ENCODE data around the gene DHH. TPM values are rescaled to one million over a fixed set of nuclear protein-coding genes. Genes with fewer than 3 reads are reported as not detected.
"Not testable (repeated sequence)": the region's sequence is repeated elsewhere in the genome, so short reads cannot be mapped to it uniquely, and the experiment has no call there.

DHH gene
- under 1 TPM in 1 of 2 experiments, not detected in 1; 0.14 TPM for total RNA-seq

DNA sequence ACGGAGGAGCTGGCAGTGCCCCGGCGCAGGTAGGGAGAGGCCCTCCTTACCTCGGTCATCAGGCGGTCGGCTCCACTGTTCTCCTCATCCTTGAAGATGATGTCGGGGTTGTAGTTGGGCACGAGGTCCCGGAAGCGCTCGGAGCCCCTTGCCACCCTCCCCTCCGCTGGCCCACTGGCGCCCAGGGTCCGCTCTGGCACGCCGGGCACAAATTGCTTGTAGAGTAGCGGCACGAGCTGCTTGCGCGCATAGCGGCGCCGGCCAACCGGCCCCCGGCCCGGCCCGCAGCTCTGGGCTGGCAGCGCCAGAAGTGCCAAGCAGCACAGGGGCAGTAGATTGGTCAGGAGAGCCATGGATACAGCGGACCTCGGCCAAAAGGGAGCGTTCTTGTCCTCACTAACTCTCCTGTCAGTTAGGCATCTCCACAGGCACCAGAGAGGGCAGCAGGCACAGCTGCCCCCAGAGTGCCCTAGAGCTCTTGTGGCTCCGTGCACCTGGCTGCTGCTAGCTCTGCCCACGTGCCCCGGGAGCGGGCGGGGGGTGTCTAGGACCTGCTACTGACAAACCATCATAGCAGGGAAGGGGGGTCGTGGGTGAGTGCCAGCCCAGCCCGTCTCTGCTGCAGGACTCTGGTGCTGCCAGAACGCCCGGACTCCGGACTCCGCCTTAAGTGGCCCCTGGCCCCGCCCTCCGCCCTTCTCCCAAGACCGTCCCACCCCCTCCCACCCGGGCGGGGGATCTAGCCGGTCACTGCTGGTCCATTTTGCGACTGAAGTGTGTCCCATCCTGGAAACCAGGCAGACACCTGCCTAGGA, at the start of gene DHH:
TSS of gene DHH (minus strand) at position 642 of the 815 bp plus-strand sequence. CDS start at position 353, 289 bp downstream.
- ChIA-PET POLR2A (interaction anchor here (0.6 to 4.6 kb wide), 9 partner anchors 11 to 129 kb away, joined by 3 to 34 read pairs (median 3); partner anchors contain the start of genes KMT2D, RHEBL1 and TUBA1B), CTCF (interaction anchor here (0.9 to 10.5 kb wide), 14 partner anchors 8 to 115 kb away, joined by 3 to 220 read pairs (median 7); partner anchors contain the start of gene RHEBL1)
- TF ChIP-seq, protein P1, sequence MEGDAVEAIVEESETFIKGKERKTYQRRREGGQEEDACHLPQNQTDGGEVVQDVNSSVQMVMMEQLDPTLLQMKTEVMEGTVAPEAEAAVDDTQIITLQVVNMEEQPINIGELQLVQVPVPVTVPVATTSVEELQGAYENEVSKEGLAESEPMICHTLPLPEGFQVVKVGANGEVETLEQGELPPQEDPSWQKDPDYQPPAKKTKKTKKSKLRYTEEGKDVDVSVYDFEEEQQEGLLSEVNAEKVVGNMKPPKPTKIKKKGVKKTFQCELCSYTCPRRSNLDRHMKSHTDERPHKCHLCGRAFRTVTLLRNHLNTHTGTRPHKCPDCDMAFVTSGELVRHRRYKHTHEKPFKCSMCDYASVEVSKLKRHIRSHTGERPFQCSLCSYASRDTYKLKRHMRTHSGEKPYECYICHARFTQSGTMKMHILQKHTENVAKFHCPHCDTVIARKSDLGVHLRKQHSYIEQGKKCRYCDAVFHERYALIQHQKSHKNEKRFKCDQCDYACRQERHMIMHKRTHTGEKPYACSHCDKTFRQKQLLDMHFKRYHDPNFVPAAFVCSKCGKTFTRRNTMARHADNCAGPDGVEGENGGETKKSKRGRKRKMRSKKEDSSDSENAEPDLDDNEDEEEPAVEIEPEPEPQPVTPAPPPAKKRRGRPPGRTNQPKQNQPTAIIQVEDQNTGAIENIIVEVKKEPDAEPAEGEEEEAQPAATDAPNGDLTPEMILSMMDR (IDR thresholded peaks at IDR 0.05): no peak
- DNase-seq (no peak), ATAC-seq (no peak)
- peaks cover 51% of the 10 kb centered on the region for H3K27me3 Mint-ChIP-seq
- no peaks in the 10 kb centered on the region for H3K9me3 Mint-ChIP-seq
- intact Hi-C loops (cut with micrococcal nuclease): loop anchor here (5.0 to 10.0 kb wide), 2 partner anchors 97 to 140 kb away; partner anchors contain the start of gene DDN
- peaks cover 35% of the 10 kb centered on the region for H3K4me1 Mint-ChIP-seq (ENCODE audit: low read depth)
- H3K36me3 Mint-ChIP-seq (ENCODE audit: low read depth): peaks cover 5% of the 10 kb centered on the region
- no peak within 1 kb of the TSS for H3K27ac Mint-ChIP-seq
- H3K4me3 Mint-ChIP-seq: no peak within 1 kb of the TSS

DNA sequence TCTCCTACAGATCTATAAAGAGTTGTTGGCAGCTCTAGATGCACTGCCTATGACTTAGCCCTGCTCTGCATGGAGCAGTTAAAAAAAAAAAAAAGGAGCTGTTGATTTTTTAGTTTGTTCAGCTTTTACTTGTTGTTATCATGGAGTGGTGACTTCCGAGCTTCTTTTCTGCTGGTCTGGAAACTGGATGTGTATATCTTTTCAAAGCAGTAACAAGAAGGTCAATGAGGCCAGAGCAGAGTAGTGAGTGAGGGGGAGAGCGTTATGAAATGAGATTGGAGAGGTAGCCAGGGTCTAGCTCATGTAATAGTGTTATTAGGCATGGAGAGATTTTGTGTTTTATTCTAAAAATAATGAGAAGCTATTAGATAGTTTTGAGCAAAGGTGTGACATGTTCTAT, 49.8 kb upstream of the DHH start:
- H3K27ac Mint-ChIP-seq: no peak overlapping the region
- H3K36me3 Mint-ChIP-seq (ENCODE audit: low read depth): peaks cover 5% of the 10 kb centered on the region
- H3K27me3 Mint-ChIP-seq: no peaks in the 10 kb centered on the region
- no peak overlapping the region for H3K4me3 Mint-ChIP-seq
- H3K4me1 Mint-ChIP-seq (ENCODE audit: low read depth): peaks cover 3% of the 10 kb centered on the region
- ChIA-PET CTCF (interaction anchor here (2.2 kb wide), 1 partner anchor 56 kb away, joined by 11 read pairs; no protein-coding TSS in a partner anchor), POLR2A (interaction anchor here (0.6 to 1.1 kb wide), 2 partner anchors 12 to 13 kb away, joined by 4 to 5 read pairs; partner anchors contain the start of gene TUBA1B)
- TF ChIP-seq, protein P1 (IDR thresholded peaks at IDR 0.05): no peak
- ATAC-seq (no peak), DNase-seq (no peak)
- intact Hi-C loops (cut with micrococcal nuclease): no loop called here
- no peaks in the 10 kb centered on the region for H3K9me3 Mint-ChIP-seq

DNA sequence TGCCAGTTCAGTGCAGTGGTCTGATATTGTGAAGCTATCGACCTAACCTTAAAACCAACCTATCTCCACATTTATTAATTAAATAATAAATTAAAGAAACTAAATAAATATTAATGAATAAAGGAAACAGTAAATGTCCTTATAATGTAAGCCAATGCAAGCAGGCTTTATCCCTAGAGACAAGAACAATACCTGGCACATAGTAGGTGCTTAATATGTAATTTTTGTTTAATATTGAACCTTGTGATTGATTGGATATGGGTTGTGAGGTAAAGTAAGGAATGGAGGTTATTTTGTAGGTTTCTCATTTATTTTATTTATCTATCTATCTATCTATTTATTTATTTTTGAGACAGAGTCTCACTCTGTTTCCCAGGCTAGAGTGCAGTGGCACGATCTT, 44.4 kb upstream of the DHH start:
- H3K36me3 Mint-ChIP-seq (ENCODE audit: low read depth): peaks cover 5% of the 10 kb centered on the region
- CTCF ChIA-PET: interaction anchor here (1.8 kb wide), 1 partner anchor 51 kb away, joined by 6 read pairs; no protein-coding TSS in a partner anchor

DNA sequence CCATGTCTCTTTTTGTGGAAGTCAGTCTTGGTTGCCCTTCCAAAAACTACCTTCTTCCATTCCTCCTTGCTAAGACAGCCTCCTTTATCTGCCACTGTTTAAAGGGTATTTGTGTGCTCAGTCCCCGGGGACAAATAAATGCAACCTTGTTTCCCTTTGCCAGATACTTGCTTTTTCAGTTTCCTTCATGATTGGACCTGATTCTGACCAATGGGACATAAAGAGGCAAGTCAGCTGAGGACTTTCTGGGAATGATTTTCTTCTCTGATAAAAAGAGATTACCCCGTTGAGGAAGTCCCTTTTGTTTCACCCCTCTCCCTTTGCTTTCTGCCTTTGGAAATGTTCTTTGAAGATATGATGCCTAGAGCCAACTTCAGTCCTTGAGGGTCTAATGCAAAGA, 44.0 kb upstream of the DHH start:
- intact Hi-C loops (cut with micrococcal nuclease): no loop called here
- POLR2A ChIA-PET: no interaction called here
- Mint-ChIP-seq H3K36me3 (ENCODE audit: low read depth) (peaks cover 7% of the 10 kb centered on the region), H3K4me1 (ENCODE audit: low read depth) (peaks cover 4% of the 10 kb centered on the region), H3K9me3 (no peaks in the 10 kb centered on the region), H3K4me3 (no peak overlapping the region), H3K27ac (no peak overlapping the region), H3K27me3 (no peaks in the 10 kb centered on the region)
- ATAC-seq (no peak), DNase-seq (no peak)
- TF ChIP-seq, protein P1 (IDR thresholded peaks at IDR 0.05): no peak
- CTCF ChIA-PET: interaction anchor here (1.8 kb wide), 1 partner anchor 50 kb away, joined by 6 read pairs; no protein-coding TSS in a partner anchor

More for the DNA sequence above, 44.4 kb upstream of the DHH start:
- Mint-ChIP-seq H3K27me3 (no peaks in the 10 kb centered on the region), H3K4me3 (no peak overlapping the region), H3K27ac (no peak overlapping the region), H3K9me3 (no peaks in the 10 kb centered on the region), H3K4me1 (ENCODE audit: low read depth) (peaks cover 4% of the 10 kb centered on the region)
- POLR2A ChIA-PET: interaction anchor here (1.8 kb wide), 1 partner anchor 9 kb away, joined by 15 read pairs; the partner anchor contains the start of gene TUBA1B
- DNase-seq: no peak
- intact Hi-C loops (cut with micrococcal nuclease): no loop called here
- TF ChIP-seq, protein P1 (IDR thresholded peaks at IDR 0.05): no peak
- ATAC-seq: no peak

DNA sequence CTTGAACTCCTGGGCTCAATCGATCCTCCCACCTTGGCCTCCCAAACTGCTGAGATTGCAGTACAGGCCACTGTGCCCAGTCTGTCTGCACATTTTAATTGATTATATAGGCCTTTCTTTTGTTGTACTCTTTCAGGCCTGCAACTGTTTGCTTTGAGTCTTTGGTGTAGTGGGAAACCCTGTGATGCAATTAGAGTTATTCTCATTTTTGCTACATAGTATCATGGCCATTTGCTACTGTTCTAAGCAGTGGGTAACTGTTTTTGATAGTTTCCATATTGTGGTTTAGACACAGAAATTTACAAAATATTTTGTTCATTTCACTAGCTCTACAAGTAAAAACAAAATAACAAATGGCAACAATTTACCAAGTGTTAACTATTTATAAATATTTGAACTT, 42.9 kb upstream of the DHH start:
- H3K27ac Mint-ChIP-seq: no peak overlapping the region
- ATAC-seq (no peak), DNase-seq (no peak)
- H3K4me1 Mint-ChIP-seq (ENCODE audit: low read depth): peaks cover 13% of the 10 kb centered on the region
- no peak overlapping the region for H3K4me3 Mint-ChIP-seq
- TF ChIP-seq, protein P1 (IDR thresholded peaks at IDR 0.05): no peak
- ChIA-PET CTCF (interaction anchor here (1.8 kb wide), 1 partner anchor 49 kb away, joined by 6 read pairs; no protein-coding TSS in a partner anchor), POLR2A (no interaction called here)
- H3K27me3 Mint-ChIP-seq: no peaks in the 10 kb centered on the region
- intact Hi-C loops (cut with micrococcal nuclease): no loop called here
- no peaks in the 10 kb centered on the region for H3K9me3 Mint-ChIP-seq
- H3K36me3 Mint-ChIP-seq (ENCODE audit: low read depth): peaks cover 7% of the 10 kb centered on the region

DNA sequence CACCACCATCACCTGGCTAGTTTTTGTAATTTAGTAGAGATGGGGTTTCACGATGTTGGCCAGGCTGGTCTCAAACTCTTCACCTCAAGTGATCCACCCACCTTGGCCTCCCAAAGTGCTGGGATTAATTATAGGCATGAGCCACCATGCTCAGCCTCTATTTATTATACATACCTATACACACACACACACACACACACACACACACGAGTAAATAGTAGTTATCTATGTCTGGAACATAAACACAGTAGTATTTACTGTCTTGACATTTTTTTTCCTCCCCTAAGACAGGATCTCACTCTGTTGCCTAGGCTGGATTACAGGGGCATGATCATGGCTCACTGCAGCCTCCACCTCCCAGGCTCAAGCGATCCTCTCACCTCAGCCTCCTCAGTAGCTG, 42.4 kb upstream of the DHH start:
- H3K9me3 Mint-ChIP-seq; ATAC-seq; H3K4me3 Mint-ChIP-seq; intact Hi-C loops (cut with micrococcal nuclease); POLR2A ChIA-PET; H3K36me3 Mint-ChIP-seq (ENCODE audit: low read depth); H3K27me3 Mint-ChIP-seq; DNase-seq; H3K27ac Mint-ChIP-seq: not testable (repeated sequence)
- CTCF ChIA-PET: interaction anchor here (1.8 kb wide), 1 partner anchor 49 kb away, joined by 6 read pairs; no protein-coding TSS in a partner anchor
- H3K4me1 Mint-ChIP-seq (ENCODE audit: low read depth): peaks cover 14% of the 10 kb centered on the region

Data from activated CD8-positive, alpha-beta T cell treated with anti-CD3 and anti-CD28 coated beads for 36 hours (primary cell).